Body of pancreas (tissue), 4 donors: ENCODE measurements around the gene CTSD. TPM values are rescaled to one million over a fixed set of nuclear protein-coding genes. Genes with fewer than 3 reads are reported as not detected.
A peak's percentile ranks its signal among the peaks of the same experiment; 100 is the strongest.

ENCODE experiments used
- ATAC-seq: fragments of 150-250 bp; one replicate; pipeline ENCODE4 v1.9.1; 2016
- DNase-seq, 4 donors: peaks; one replicate each; pipeline ENCODE4 v3.0.0-alpha.2; 2019
- H3K27ac ChIP-seq, 4 donors: fragments of 200-600 bp; sonication (generic); 1 replicate in 3 of 4; 2 replicates in 1 of 4; pipeline versions ENCODE4 v1.5.1 to v1.6.1; 2016 to 2019; ENCODE audit warnings: mild to moderate bottlenecking in 1 of 4, mixed read lengths in 1 of 4, moderate library complexity in 1 of 4
- H3K27me3 ChIP-seq, 2 donors: fragments of 200-600 bp; sonication (generic); one replicate each; pipeline ENCODE4 v1.6.0; 2016; ENCODE audit warnings: mild to moderate bottlenecking in 1 of 2
- H3K36me3 ChIP-seq, 2 donors: fragments of 200-600 bp; sonication (generic); replicated peaks in 1 of 2; 2 replicates each; pipeline ENCODE4 v1.5.1; 2016; ENCODE audit warnings: low read depth in 2 of 2; ENCODE audit not compliant: insufficient read depth in 1 of 2
- H3K4me1 ChIP-seq: fragments of 200-600 bp; sonication (generic); one replicate; pipeline ENCODE4 v1.6.0; 2016
- H3K4me3 ChIP-seq, 2 donors: fragments of 200-600 bp; sonication (generic); 1 replicate in 1 of 2; 2 replicates in 1 of 2; pipeline ENCODE4 v1.5.1; 2016 to 2019
- H3K9me3 ChIP-seq, 3 donors: fragments of 200-600 bp; sonication (generic); 1 replicate in 2 of 3; 2 replicates in 1 of 3; pipeline ENCODE4 v1.5.1; 2016
- POLR2A ChIP-seq, 3 donors: fragments of 450-650 bp; IDR thresholded peaks; one replicate each; pipeline ENCODE4 v1.6.1; 2016; ENCODE audit warnings: antibody characterized with exemption in 3 of 3, mild to moderate bottlenecking in 2 of 3
- WGBS, 2 donors: methylation state at CpG; one replicate each; pipeline ENCODE4 v1.1.5; 2017; 5-methylcytosine and 5-hydroxymethylcytosine counted together
- intact Hi-C: fragments of 100-400 bp; cut with DNase I; formaldehyde crosslinking; loops from one replicate; pipeline ENCODE4 v1.15.1; 2023
- total RNA-seq, 2 donors: library from RNA; depleted of rRNA; stranded (reverse); fragments of >200 nt; gene quantifications; one replicate each; pipeline ENCODE4 v1.1.0, GENCODE V29; 2016
- TF ChIP-seq, protein P1 (sequence below), 7 experiments: fragments of 450-650 bp in 4 of 7; fragments of 200-600 bp in 3 of 7; sonication (generic) in 3 of 7; IDR thresholded peaks; one replicate each; pipeline ENCODE4 v1.5.1; 2016 to 2019; ENCODE audit warnings: antibody characterized with exemption in 7 of 7

CTSD gene
- total RNA-seq, 2 donors from 2014 or later: 214 to 255 TPM

DNA sequence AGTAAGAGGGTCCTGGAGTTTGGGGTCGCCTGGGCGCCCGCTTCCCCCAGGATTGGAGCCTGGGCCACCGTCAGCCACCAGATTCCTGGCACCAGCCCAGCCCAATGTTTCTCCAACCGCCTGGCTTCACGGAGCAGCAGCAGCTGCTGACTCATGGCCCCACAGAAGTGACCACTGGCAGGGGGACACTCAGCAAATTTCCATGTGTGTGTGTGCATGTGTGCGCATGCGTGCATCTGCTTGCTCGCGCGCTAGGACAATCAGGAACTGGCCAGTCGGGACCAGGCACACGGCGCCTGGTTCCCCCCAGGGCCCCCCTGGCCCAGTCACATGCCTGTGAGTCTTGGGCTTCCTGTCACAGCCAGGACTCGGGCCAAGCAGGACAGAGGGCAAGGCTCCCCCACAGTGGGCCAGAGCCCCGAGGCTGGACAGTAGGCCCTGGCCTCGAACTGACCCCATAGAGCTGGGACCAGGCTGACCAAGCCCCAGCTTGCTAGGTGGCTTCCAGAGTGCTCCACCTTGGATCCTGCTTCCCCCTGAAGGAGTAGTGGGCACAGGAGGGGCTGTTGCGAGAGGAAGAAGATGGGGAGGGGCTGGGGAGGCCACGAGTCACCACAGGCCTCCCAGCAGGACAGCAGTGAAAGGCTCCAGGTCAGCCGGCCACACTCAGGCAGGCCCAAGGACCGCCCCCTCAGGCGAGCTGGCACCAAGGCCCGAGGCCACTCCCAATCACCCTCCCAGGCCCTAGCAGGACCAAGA lies 3.2 kb downstream of the CTSD start:
- WGBS, 2 donors: 68 to 70% methylated on average over 4 to 21 of the region's 23 CpGs
- no peaks in the 10 kb centered on the region for H3K9me3 ChIP-seq
- no peaks in the 10 kb centered on the region for H3K27me3 ChIP-seq
- peaks cover 15 to 27% of the 10 kb centered on the region in 2 donors for H3K36me3 ChIP-seq
- DNase-seq: peak; percentile 49 to 85 (median 58)
- H3K4me1 ChIP-seq: peaks cover 53% of the 10 kb centered on the region
- H3K27ac ChIP-seq: peak overlapping the region in 2 of 4 donors; percentile 53 to 94
- peak in 2 of 3 donors; percentile 13 to 37 for TF ChIP-seq POLR2A (IDR thresholded peaks at IDR 0.05)
- TF ChIP-seq, protein P1, sequence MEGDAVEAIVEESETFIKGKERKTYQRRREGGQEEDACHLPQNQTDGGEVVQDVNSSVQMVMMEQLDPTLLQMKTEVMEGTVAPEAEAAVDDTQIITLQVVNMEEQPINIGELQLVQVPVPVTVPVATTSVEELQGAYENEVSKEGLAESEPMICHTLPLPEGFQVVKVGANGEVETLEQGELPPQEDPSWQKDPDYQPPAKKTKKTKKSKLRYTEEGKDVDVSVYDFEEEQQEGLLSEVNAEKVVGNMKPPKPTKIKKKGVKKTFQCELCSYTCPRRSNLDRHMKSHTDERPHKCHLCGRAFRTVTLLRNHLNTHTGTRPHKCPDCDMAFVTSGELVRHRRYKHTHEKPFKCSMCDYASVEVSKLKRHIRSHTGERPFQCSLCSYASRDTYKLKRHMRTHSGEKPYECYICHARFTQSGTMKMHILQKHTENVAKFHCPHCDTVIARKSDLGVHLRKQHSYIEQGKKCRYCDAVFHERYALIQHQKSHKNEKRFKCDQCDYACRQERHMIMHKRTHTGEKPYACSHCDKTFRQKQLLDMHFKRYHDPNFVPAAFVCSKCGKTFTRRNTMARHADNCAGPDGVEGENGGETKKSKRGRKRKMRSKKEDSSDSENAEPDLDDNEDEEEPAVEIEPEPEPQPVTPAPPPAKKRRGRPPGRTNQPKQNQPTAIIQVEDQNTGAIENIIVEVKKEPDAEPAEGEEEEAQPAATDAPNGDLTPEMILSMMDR (IDR thresholded peaks at IDR 0.05): no peak
- no peak overlapping the region for H3K4me3 ChIP-seq
- intact Hi-C loops: no loop called here
- ATAC-seq: no peak

DNA sequence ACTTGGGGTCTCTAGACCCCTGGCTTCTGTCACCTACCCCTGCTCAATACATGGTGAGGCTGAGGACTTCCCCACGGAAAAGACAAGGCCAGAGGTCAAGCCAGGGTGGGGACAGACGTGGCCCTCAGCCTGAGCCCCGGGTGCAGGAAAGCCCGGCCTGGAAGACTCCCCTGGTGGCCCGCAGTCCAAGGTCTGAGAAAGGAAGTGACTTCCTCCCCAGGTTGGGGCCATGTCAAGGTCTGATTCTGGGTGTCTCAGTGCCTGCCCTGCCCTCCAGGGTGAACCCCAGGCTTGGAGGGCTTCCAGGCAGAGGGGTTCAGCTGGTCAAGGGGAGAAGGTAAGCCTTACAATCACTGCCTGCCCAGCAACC lies 3.9 kb downstream of the CTSD start:
- H3K27ac ChIP-seq: peak overlapping the region in 1 of 4 donors; percentile 14
- peaks cover 19 to 27% of the 10 kb centered on the region in 2 donors for H3K36me3 ChIP-seq
- H3K27me3 ChIP-seq: no peaks in the 10 kb centered on the region
- peaks cover 53% of the 10 kb centered on the region for H3K4me1 ChIP-seq
- ATAC-seq (no peak), DNase-seq (no peak)
- 70% methylated on average over 5 of the region's 5 CpGs; no CpG with 5 or more reads in 1 of the 2 donors for WGBS, 2 donors
- H3K9me3 ChIP-seq: no peaks in the 10 kb centered on the region
- H3K4me3 ChIP-seq: no peak overlapping the region
- TF ChIP-seq, protein P1 (IDR thresholded peaks at IDR 0.05): no peak
- no peak for TF ChIP-seq POLR2A (IDR thresholded peaks at IDR 0.05)
- intact Hi-C loops: no loop called here

DNA sequence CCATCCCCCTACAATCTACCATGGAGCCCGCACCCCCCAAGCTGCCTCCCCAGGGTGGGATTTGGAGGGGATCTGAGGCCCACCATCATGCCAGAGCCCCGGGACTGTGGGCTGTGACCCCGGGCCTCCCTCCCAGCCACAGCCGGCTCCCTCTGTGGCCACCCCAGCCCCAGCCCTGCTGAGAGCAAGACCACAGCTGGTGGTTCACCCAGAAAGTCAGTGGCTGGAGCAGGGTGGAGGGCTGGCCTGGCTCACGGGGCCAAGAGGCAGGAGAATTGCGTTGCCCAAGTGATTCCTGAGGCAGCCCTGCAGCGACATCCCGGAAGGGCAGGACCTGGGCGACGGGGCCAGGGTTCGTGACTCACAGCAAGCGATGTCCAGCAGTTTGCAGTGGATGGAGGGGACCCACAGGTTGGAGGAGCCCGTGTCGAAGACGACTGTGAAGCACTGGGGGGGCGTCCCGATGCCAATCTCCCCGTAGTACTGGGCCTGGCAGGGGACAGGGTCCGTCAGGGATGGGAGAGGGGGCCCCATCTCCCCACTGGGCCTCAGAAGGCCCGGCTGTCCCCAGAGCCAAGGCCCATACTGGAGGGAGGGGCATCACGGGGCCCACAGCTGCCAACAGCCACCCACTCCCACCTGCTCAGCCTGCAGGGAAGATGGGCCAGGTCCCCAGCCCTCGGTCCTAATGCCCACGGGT lies 4.4 kb downstream of the CTSD start:
- H3K4me1 ChIP-seq: peaks cover 49% of the 10 kb centered on the region
- intact Hi-C loops: no loop called here
- H3K9me3 ChIP-seq: no peaks in the 10 kb centered on the region
- H3K27ac ChIP-seq: peak overlapping the region in 1 of 4 donors; percentile 14
- TF ChIP-seq, protein P1 (IDR thresholded peaks at IDR 0.05): no peak
- no peak for TF ChIP-seq POLR2A (IDR thresholded peaks at IDR 0.05)
- H3K36me3 ChIP-seq: peaks cover 23 to 27% of the 10 kb centered on the region in 2 donors
- WGBS, 2 donors: 92 to 95% methylated on average over 16 to 21 of the region's 23 CpGs
- no peak for ATAC-seq
- H3K4me3 ChIP-seq: no peak overlapping the region
- H3K27me3 ChIP-seq: no peaks in the 10 kb centered on the region
- no peak for DNase-seq

DNA sequence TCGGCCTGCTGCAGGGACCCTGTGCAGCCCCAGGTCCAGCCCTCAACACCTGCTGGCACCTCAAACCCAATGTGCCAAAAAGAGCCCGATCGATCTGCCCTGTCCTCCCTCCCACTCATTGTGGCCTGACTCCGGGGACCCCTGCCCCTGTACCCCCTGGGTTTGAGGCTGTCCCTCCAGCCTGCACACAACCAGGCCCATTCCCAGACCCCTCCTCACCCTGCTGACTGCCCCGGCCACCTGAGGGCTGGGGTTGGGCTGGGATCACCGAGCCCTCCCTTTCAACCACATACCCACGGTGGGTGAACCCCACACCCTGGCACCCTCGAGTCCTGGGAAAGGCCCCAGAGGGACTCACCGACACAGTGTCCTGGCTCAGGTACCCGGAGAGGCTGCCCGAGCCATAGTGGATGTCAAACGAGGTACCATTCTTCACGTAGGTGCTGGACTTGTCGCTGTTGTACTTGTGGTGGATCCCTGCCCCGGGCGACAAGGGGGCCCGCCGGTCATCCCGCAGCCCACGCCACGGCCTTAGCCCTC lies 5.0 kb downstream of the CTSD start:
- H3K27me3 ChIP-seq: no peaks in the 10 kb centered on the region
- TF ChIP-seq, protein P1 (IDR thresholded peaks at IDR 0.05): no peak
- no peak for TF ChIP-seq POLR2A (IDR thresholded peaks at IDR 0.05)
- no peaks in the 10 kb centered on the region for H3K9me3 ChIP-seq
- intact Hi-C loops: no loop called here
- no peak for ATAC-seq
- WGBS, 2 donors: 73 to 85% methylated on average over 4 to 11 of the region's 21 CpGs
- DNase-seq: no peak
- H3K36me3 ChIP-seq: peaks cover 27 to 28% of the 10 kb centered on the region in 2 donors
- H3K4me1 ChIP-seq: peaks cover 47% of the 10 kb centered on the region
- H3K4me3 ChIP-seq: no peak overlapping the region
- H3K27ac ChIP-seq: no peak overlapping the region
